HG03521 (cell line): ENCODE results near the gene LRRC72.

Experiments used
- ATAC-seq: cut with Tn5 transposase; IDR thresholded peaks from one replicate; pipeline ENCODE4 v1.9.1; 2021; ENCODE audit warnings: mild to moderate bottlenecking, moderate library complexity; ENCODE audit not compliant: unreplicated experiment

LRRC72 gene

DNA sequence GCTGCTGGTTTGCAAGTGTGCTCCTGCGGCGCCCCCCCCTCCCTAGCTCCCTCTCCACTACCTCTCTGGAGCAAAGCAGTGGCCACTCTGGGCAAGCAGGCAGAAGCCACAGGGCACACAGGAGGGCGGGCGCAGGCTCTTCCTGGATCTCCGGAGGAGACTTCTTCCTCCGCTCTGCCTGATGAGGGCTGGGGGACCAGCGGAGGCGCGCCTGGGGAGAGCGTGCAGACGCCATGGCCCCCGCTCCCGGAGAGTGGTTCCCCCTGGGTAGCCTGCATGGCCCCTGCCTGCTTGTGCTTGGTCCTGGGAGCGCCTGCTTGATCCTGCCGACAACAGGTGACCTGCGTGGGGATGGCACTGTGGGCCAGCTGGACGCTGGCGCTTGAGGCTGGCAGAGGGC lies 89.9 kb downstream of the LRRC72 start:
- ATAC-seq: no peak

- ATAC-seq: peak; percentile 95
These were observed 93.4 kb downstream of the LRRC72 start for GRCh38 chr7:16619979-16620408.

DNA sequence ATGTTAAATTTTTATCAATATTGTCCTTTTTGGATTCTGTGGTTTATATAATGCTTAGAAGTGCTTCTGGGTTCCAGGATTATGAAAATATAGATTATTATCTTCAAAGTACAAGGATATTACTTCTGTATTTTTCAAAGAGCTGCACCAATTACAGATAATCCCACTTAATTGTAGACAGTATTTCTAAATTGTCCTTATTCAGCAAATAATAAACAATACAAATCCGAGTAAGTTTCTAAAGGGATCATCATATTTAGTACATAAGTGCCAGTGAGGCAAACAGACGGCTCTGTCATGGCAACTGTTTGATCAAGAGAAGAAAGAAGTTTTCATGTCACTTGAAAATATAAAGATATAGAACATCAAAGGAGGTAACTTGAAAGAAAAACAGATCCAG lies 99.8 kb downstream of the LRRC72 start:
- no peak for ATAC-seq

- ATAC-seq: no peak
These were observed 100.6 kb downstream of the LRRC72 start for GRCh38 chr7:16627236-16627635.

GRCh38 chr7:16630654-16631053 lies 104.0 kb downstream of the LRRC72 start:
- ATAC-seq: no peak
